H1 (cell line): ENCODE measurements around the gene BCKDHA. TPM values are rescaled to one million over a fixed set of nuclear protein-coding genes. Genes with fewer than 3 reads are reported as not detected.

Experiments
- ATF3 ChIP-seq: IDR thresholded peaks from 2 replicates; pipeline ENCODE4 v1.6.1; 2011; ENCODE audit warnings: low read depth, mild to moderate bottlenecking, low read length; ENCODE audit not compliant: insufficient read depth
- BRCA1 ChIP-seq: IDR thresholded peaks from 2 replicates; pipeline ENCODE4 v1.6.1; 2012; ENCODE audit warnings: low read depth, low read length, improper control_type of control experiment
- CBX8 ChIP-seq: fragments of 300-800, 300-1000 bp; sonication (generic); IDR thresholded peaks from 2 replicates; pipeline ENCODE4 v1.7.1; 2016; ENCODE audit warnings: low read depth, low read length, borderline replicate concordance
- CREB1 ChIP-seq: IDR thresholded peaks from 2 replicates; pipeline ENCODE4 v1.6.1; 2012; ENCODE audit warnings: inconsistent platforms
- EP300 ChIP-seq, 2 experiments: IDR thresholded peaks; 1 replicate in 1 of 2; 2 replicates in 1 of 2; pipeline ENCODE4 v1.6.1; 2011 to 2012; ENCODE audit warnings: low read depth in 2 of 2, low read length in 2 of 2, mild to moderate bottlenecking in 2 of 2, borderline replicate concordance in 1 of 2, inconsistent platforms in 1 of 2, moderate library complexity in 1 of 2
- MAFK ChIP-seq: IDR thresholded peaks from 2 replicates; pipeline ENCODE4 v1.6.1; 2012; ENCODE audit warnings: low read depth, mild to moderate bottlenecking, improper control_type of control experiment, low read length
- RXRA ChIP-seq: IDR thresholded peaks from 2 replicates; pipeline ENCODE4 v1.6.1; 2011; ENCODE audit warnings: low read depth, mild to moderate bottlenecking, low read length, moderate library complexity; ENCODE audit not compliant: insufficient read depth
- polyA plus RNA-seq, 7 experiments: library from polyadenylated mRNA; depleted of rRNA in 3 of 7; stranded (reverse) in 5 of 7; unstranded in 2 of 7; fragments of >200 nt in 5 of 7; fragments of 200-250 nt in 2 of 7; gene quantifications; 1 replicate in 5 of 7; 2 replicates in 1 of 7; 4 replicates in 1 of 7; pipeline versions ENCODE4 v1.2.1 to v1.2.3, GENCODE V29; 2011 to 2013; ENCODE audit warnings: missing spikeins in 2 of 7, mixed read lengths in 2 of 7
- total RNA-seq: library from RNA; stranded (reverse); fragmentation: NEBNext Ultra II Directional; extraction: Animal tissue kit (Norgen Biotek cat#: 25700); gene quantifications from 2 replicates; pipeline ENCODE4 v1.2.1, GENCODE V29; 2021
- TF ChIP-seq, protein P1 (sequence below): IDR thresholded peaks from 2 replicates; pipeline ENCODE4 v1.6.1; 2012; ENCODE audit warnings: inconsistent platforms
- TF ChIP-seq, protein P2 (sequence below): IDR thresholded peaks from 2 replicates; pipeline ENCODE4 v1.6.1; 2012; ENCODE audit warnings: inconsistent platforms

BCKDHA gene
- total and polyA plus RNA-seq, 2 of the 8 experiments (the other 6 are each of a cell fraction or from before 2014, with no cell fraction given) = 14.2 to 69.6 TPM

GRCh38 chr19:41442473-41443355 is 45.1 kb downstream of the BCKDHA start, which contains the start of gene ERICH4 (continued):
- no peak for TF ChIP-seq BRCA1
- TF ChIP-seq, protein P1, sequence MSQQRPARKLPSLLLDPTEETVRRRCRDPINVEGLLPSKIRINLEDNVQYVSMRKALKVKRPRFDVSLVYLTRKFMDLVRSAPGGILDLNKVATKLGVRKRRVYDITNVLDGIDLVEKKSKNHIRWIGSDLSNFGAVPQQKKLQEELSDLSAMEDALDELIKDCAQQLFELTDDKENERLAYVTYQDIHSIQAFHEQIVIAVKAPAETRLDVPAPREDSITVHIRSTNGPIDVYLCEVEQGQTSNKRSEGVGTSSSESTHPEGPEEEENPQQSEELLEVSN = no peak
- TF ChIP-seq, protein P2, sequence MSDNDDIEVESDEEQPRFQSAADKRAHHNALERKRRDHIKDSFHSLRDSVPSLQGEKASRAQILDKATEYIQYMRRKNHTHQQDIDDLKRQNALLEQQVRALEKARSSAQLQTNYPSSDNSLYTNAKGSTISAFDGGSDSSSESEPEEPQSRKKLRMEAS = no peak
- TF ChIP-seq CREB1 = no peak
- no peak for TF ChIP-seq RXRA
- TF ChIP-seq MAFK = no peak
- TF ChIP-seq CBX8 = no peak
- TF ChIP-seq ATF3 = no peak
- TF ChIP-seq EP300 (IDR thresholded peaks at IDR 0.05; ENCODE audit: borderline replicate concordance in 1 of 2, low read depth in 2 of 2, low read length in 2 of 2) = no peak
